Activated gamma-delta T cell (primary cell): ENCODE measurements around the gene KCNF1.

Experiments used
- DNase-seq: peaks from one replicate; lab custom pipeline; 2025; lab: John Stamatoyannopoulos, UW

The KCNF1 gene

DNA sequence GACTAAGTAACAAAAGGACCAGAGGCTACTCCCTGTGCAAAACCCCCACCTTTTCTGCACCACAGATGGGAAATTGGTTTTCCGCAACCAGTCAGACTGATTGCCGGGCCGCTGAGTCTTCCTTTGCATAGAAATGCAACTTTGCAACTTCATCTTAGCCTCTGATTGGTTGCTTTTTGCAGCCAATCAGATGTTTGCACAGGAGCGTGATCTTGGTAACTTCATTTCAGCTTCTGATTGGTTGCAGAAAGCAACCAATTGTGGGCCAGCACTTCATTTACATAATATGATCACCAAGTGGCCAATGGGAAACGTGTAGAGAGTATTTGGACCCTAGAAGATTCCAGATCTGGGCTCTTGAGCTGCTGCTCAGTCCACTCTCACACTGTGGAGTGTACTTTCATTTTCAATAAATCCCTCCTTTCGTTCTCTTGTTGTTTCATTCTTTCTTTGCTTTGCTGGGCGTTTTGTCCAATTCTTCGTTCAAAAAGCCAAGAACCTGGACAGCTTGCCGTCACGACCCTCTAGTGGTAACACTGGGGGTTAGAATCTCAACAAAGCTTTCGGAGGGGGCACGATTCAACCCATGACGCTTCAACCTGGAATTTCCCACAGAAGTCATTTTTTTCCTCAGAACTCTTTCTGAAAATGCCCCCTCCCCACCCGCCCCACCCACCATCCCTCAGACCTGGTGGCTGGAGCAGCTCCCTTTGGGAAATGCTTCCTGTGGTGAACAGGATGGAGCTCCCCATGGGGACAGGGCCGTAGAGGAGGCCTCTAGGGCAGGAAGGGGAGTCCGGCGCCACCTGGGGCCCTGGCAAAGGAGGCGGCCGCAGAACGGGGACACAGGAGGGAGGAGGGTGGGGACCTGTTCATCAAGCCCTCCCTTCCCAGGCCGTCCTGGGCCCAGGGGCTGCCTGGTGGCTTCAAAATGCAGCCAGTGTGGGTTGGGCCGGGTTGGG lies 31.8 kb upstream of the KCNF1 start:
- DNase-seq, result no peak

GRCh38 chr2:10880586-10881321 lies 31.0 kb upstream of the KCNF1 start:
- no peak for DNase-seq

- DNase-seq, result no peak
Observed at GRCh38 chr2:10882568-10882967, 29.2 kb upstream of the KCNF1 start.

DNA sequence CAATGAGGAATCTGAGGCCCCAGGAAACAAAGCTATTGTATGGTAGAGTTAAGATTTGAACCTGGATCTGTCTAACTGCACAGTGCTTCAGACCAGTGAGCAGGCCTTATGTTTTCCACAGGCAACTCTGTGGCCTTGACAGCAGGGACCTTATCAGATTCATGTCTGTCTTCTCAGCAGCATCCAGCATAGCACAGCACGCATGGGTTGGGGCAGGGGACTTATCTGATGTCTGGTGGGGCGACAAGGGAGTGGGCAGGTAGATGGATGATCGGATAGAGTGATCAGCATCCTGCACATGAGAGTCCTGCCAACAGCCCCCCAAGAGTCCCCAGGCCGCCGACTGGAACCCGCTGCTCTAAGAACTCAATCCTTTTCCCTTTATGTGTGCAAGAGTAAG lies 28.7 kb upstream of the KCNF1 start:
- no peak for DNase-seq

GRCh38 chr2:10883801-10884478 lies 27.8 kb upstream of the KCNF1 start:
- DNase-seq, result no peak

GRCh38 chr2:10884574-10884975 lies 27.2 kb upstream of the KCNF1 start:
- no peak for DNase-seq

- no peak for DNase-seq
Observed at GRCh38 chr2:10885094-10885860, 26.5 kb upstream of the KCNF1 start.

GRCh38 chr2:10887476-10887875 lies 24.3 kb upstream of the KCNF1 start:
- no peak for DNase-seq

DNA sequence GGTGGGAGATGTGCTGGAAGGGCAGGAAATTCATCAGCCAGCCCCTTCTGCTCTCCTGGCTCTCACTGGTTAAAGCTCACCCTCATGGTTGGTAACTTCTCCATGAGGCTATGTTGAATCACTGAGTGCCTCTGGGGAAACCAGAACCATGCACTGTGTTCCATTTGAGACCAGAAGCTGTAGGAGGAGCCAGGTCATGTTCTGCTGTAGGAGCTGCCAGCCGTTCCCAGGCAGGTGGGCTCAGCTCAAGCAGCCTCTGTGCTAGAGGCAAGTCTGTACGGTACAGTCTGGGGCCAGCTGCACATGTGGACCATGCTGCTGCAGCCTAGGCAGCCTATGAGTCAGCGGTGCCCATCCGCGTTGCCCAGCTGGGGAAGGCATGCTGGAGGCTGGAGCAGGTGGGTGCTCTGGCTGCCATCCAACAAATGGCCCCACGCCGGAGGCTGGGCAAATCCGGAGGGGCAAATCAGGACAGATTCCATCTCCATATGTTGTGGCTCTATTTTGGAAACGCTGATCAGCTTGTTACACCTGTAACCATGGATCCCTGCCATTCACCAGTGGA lies 22.0 kb upstream of the KCNF1 start:
- DNase-seq, result no peak

DNA sequence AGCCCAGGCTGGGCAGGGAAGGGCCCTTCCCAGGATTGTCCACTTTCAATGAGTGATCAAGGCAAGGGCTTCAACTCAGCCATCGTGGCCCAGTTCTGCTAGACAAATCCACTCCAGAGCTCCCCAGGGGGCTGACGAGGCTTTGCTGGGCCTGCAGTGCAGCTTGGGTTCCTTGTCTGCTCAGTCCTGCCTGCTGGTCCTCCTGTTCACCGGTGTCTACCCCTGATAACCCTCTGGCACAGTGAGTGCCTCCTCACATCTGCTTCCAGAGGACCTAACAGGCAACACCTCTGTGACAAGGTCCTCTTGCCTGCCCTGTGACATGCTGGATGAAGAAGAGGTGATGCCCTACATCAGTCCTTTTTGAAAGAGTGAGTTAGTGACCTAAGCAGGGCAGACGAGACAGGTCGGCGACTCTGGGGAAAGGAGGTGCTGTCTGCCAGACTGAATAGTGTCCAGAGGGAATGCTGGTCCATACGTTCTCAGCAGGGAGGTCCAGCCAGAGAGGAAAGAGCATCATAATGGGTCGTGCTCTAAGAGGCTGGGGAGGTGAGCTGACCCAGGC lies 20.9 kb upstream of the KCNF1 start:
- no peak for DNase-seq

- DNase-seq, result no peak
Observed at GRCh38 chr2:10891390-10891789, 20.3 kb upstream of the KCNF1 start.

DNA sequence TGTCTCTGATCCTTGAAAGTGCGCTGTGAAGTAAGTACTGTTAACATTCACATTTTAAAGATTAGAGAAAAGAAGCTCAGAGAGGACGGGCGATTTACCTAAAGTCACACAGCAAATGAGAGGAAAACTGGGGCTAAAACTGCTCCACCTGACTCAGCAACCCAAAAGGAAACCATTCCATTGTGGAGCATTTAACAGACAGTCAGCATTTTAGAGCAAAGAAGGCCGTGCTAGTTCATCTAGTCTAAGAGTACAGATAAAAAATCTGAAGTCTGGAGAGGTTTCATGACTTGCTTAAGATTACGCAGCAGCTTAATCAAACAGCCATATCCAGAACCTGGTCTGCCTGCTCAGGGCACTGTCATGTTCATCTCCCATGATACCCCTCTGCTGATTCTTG lies 19.9 kb upstream of the KCNF1 start:
- DNase-seq, result no peak

DNA sequence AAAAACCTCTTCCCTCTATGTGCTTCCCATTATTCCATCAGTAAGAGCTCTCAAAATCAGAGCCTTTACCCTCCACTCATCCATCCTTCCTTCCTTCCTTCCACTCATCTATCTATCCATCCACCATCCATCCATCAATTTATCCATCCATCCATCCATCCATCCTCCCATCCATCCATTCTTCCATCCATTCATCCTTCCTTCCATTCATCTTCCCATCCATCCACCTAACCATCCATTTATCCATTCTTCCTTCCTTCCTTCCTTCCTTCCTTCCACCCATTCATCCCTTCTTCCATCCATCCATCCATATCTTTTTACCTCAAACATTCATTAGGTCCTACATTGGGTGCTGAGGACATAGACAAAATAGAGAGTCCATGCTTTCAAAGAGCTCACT lies 19.4 kb upstream of the KCNF1 start:
- no peak for DNase-seq

DNA sequence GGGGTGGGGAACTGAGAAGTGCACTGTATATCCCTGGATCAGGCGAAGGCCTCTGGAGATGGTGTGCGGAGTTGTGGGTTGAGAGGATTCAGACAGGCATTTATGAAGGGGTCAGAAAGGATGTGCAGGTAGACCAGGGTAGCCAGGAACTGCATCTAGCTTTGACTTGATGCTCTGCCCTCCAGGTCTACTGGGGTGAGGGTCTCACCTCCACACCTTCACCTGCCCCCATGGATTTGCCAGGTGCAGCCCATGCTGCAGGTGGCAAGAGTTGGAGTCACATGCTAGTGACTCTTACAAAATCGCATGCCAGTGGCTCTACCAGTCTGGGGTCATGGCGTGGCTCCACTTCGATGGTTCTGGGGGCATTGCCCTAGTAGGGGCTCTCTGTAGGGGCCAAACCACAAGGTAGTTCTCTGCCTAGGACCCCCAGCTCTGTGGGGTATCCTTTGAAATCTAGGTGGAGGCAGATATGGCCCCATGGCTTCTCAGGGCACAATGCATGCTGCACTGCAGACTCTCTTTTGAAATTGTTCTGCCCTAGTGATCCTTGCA lies 18.9 kb upstream of the KCNF1 start:
- DNase-seq, result no peak

DNA sequence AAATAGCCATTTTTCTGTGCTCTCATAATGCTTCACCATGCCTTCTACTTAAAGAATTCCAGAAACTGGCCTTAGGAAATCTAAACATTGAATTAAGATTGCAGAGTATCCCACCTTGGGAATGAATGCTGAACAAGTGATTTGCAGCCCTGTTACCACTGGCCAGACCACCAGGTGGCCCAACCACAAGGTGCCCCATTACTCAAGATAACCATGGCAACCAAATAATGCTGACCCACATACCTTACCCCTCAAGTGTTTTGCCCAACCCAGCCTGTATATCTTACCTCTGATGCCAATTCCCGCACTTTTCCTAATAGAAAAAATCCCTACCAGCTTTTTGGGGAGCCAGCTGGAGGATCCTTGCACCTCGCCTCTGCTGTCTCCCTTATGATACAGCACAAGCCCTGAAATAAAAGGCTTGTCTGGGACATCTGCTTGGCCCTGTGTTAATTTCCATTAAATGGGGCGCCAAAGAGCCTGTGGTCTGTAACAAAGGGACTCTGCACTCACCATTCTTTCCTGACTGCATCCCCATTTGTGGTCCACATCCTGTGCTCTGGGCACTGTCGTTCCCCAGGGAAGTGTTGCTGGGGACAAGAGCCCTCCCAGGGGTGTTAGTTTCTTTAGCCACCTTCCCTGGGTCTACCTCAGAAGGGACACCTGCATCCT lies 17.3 kb upstream of the KCNF1 start:
- DNase-seq, result no peak

DNA sequence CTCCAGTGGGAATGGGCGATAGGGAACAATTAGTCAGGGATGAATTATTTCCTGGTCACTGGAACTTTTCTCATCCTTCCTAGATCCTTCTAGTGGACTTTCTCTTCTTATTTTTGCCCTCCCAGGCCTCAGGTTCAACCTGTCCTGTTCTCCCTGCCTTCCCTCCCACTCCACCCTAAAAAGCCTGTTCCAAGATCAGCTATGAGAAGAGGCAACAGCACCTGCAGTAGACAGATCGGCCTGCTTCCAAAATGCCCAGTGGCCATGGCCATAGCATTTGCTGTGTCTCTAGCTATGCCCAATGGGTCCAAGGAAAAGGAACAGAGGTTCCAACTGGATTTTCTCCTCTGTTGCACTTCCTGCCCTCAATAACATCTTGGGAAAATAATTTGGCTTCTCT lies 16.5 kb upstream of the KCNF1 start:
- DNase-seq, result no peak

- DNase-seq, result no peak
Observed at GRCh38 chr2:10897956-10898355, 13.8 kb upstream of the KCNF1 start.

DNA sequence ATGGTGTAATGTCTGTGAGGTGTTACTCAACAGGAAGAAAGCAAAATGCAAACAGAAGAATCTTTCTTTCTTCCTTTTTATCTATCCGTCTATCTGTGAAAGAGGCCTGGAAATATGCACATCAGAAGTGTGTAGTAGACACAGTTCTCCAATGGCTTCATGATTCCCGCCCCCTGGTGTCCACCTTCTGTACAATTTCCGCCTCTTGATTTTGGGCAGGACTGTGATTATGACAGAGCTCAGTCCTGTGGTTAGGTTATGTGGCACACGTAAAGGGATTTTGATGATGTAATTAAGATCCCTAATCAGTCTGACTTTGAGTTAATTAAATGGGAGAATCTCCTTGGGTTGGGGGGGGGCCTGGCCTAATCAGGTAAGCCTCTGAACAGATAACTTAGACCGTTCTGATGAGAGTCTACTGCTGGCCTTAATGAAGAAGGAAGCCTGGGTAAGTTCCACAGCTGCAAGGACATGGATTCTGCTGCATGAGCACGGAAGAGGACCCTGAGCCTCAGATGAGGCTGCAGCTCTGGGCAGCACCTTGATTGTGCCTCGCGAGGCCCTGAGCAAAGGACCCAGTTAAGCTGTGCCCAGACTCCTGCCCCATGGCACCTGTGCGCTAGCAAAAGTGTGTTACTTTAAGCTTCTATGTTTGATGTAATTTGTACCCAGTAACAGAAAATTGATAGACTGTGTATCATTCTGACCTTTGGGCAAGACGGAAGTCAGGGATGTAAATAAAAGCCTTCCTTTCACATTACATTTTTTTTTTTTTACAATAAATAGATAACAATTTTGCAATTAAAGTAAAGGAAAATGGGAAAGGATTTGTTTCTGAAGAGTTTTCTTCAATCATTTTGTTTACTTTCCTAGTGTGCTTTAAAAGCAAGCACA lies 11.3 kb upstream of the KCNF1 start:
- no peak for DNase-seq
